Activated CD4-positive, alpha-beta T cell treated with anti-CD3 and anti-CD28 coated beads, Interleukin-2, amount 50 U/mL, for 4 hours (primary cell): ENCODE data around the gene FOXN4.
"Not testable (repeated sequence)": the region's sequence is repeated elsewhere in the genome, so short reads cannot be mapped to it uniquely, and the experiment has no call there.

Experiments
- DNase-seq, 2 experiments: peaks; one replicate each; pipeline ENCODE4 v3.0.0-alpha.2; 2020

FOXN4 gene, protein sequence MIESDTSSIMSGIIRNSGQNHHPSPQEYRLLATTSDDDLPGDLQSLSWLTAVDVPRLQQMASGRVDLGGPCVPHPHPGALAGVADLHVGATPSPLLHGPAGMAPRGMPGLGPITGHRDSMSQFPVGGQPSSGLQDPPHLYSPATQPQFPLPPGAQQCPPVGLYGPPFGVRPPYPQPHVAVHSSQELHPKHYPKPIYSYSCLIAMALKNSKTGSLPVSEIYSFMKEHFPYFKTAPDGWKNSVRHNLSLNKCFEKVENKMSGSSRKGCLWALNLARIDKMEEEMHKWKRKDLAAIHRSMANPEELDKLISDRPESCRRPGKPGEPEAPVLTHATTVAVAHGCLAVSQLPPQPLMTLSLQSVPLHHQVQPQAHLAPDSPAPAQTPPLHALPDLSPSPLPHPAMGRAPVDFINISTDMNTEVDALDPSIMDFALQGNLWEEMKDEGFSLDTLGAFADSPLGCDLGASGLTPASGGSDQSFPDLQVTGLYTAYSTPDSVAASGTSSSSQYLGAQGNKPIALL

DNA sequence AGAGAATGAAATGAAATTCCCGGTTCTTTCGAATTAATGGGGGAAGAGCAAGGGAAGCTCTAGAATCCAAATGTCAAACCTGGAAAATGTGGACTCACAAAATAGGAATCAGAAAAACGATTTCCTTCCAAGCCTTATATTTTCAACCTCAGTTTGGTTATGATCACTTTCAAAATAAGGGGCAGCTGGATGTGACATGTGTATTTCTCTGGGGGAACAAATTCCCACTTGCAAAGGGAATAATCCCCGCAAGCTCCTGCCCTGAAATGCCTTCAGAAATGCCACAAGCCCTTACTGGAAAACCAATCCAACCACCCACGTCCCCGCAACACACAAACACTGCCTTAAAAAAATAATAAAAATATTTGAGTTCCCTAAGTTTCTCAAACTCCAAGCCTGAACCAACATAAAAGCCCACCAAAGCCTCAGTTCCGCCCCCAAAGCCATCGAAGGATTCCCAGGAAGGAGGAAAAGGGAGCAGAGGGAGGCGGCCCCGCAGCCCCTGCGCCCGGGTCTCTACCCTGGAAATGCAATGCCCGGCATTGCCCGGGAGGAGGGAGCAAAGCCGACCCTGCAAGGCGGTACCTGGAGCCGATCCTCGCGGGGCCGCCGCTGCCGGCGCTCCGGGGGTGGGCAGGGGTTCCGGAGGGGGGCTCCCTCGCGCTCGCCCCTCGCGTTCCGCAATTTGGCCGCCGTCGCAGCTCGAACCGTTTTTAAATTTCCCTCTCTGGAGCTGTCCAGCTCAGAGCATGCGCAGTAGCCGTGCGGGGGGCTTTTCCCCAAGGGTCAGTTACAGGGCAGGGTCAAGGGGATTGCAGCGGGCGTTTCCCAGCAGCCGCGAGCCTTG lies at the start of gene FOXN4:
Gene FOXN4 (minus strand): TSS at position 751 of the 847 bp plus-strand sequence. CDS start 963 bp downstream, outside the sequence.
- DNase-seq = no peak

DNA sequence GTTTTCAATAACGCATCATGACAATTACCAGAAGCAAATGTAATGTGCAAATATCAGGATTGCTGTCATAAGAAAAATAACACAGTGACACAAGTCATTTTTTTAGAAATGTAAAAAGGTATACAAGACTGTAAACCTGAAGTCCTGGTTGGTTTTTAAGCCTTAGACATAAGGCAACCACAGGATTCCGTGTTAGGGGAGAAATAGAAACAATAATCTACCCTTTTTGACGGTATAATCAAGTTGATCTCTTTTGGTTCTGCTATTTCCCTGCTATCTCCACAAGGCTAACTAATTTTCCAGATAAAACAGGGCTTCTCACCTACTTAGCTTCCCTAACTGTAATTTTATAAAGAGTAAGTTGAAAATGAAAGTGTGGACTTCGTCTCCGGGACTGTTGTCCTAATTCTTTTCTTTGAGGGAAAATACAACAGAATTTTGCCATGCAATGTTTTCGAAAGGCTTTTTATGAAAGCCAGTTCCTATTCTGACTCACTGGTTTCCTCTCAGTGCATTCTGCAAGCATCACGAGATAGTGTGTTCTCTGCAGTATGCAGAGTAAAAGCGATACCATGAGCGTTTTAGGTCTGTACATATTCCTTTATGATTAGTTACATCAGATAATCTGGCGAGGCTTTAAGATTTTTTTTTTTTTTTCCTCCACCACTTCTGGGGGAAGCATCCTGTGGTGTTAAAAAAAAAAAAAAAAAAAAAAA lies 49.2 kb upstream of the FOXN4 start:
- DNase-seq = no peak

DNA sequence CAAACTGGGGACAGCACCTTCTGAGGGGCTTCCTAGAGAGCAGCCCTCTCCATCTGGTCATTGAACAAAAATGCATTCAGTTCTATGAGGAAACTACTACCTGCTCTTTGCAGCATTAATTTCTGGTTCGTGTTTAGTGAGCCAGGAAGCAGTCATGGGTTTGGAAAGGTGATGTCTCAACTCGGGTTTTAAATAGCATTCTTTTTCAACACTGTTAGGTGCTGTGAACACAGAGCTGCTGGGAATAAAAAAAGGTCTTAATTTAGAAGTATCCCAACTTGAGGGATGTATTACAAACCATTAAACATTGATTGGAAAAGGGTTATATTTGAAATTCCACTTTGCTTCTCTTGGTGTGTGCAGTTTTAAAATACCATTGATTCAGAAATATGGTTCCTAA lies 47.9 kb upstream of the FOXN4 start:
- DNase-seq = no peak

DNA sequence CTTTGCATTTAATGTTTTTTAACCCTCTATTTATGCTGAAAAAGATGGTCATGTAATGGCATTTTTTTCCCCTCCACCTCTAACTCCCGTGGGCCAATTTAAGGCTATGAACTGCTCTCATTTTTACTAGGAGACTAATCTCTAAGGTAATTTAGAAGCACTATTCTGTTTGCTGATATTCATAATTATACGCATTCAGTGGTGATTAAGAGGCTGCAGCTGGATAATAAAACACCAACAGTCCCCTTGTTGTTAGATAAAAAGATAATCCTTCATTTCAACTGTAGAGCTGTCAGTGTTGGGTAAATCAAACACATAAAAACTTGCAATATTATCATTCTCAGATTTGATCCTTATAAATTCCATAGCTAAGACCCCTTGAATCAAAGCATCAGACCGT lies 47.5 kb upstream of the FOXN4 start:
- DNase-seq = no peak

DNA sequence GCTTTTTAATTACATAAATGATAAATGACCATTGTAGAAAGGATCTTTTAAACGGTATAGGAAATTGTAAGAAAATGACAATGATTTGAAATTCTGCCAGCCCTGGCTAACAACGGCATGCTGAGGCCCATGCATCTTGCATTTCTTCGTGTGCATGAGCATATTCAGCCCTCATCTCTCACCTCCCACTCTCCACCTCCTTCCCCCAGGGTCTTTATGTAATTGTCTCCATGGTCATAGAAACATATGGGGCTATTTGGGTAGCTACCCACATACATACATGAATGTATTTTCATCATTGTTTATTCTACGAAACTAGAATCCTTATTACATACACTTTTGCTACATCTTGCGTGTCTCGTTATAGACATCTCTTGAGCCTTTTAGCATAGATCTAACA lies 43.1 kb upstream of the FOXN4 start:
- DNase-seq = no peak

DNA sequence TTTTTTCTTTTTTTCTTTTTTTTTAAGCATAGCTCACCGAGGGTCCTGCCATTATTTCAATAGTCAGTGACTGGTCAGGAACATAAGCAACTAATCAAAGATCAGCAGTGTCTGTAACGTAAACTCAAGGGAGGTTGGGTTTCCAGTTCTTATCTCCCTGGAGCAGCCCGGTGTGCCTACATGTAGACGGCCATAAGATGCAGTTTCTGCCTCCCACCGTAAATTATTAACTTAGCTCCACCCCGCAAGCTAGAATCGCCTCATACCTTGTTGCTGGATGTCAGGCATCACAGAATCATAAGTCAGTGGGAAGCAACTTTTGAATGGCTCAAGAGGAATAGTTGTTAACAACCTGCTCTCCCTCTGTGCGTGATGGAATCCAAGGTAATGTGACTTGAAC lies 38.5 kb upstream of the FOXN4 start, which contains the start of gene MYO1H:
Gene MYO1H (plus strand): TSS at position 312 of the 400 bp plus-strand sequence. CDS start 61 bp downstream, at position 373.
- no peak for DNase-seq

DNA sequence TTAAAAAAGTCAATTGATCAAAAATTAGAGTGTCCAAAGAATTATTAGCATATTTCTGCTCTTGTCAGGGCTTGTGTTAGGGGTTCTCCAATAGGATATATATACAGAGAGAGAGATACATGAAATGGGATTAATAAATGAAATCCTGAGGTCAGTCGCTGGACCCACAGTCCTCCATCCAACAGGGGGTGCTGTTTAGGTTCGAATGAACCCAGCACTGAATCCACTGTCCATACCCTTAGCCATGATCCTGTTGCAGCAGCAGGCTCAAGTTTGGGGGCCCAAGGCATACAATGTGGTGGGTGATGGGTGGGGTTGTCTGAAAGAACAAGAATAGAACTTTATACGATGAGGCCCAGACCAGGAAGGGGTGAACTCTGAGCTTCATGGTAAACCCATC lies 37.8 kb upstream of the FOXN4 start:
- no peak for DNase-seq

DNA sequence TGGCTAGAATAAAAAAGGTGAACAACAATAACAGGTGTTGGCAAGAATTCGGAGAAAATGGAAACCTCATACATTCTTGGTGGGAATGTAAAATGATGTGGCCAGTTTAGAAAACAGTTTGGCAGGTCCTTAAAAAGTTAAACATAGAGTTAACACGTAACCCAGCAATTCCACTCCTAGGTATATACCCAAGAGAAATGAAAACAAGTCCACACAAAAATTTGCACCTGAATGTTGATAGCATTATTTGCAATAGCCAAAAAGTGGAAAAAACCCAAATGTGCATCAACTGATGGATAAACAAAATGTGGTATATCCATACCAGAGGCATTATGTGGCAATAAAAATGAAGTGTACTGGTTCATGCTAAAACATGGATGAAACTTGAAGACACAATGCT lies 36.3 kb upstream of the FOXN4 start:
- DNase-seq = no peak

DNA sequence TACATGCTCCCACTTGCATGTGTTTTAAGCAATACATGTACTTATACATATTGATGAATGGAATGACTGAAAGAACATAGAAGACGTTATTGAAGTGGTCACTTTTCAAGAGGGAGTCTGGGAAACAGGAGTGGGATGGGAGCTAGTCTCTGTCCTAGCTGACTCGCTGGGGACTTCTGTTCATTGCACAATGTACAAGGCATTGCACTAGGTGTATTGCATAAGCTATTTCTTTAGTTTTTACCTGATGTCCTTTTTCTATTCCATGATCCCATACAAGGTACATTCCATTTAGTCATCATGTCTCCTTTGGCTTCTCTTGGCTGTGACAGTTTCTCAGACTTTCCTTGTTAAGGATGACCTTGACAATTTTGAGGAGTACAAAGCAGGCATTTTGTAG lies 34.6 kb upstream of the FOXN4 start:
- no peak for DNase-seq

DNA sequence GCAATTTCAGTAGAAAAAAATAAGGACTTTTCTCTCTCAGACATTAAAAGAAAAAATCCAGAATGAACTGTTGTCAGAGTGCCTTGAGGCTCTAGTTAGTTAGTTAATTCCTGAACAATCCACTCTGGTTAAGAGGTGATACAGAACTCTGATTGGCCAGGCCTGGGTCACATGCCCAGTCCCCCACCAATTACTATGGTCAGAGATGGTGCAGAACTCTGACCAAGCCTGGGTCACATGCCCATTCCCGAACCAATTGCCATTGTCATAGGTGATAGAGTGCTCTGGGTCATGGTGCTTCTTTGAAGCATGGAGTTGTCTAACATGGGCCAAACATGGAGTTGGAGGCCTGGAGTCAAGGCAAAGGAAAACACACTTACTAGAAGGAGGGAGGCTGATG lies 27.5 kb upstream of the FOXN4 start:
- DNase-seq = no peak

DNA sequence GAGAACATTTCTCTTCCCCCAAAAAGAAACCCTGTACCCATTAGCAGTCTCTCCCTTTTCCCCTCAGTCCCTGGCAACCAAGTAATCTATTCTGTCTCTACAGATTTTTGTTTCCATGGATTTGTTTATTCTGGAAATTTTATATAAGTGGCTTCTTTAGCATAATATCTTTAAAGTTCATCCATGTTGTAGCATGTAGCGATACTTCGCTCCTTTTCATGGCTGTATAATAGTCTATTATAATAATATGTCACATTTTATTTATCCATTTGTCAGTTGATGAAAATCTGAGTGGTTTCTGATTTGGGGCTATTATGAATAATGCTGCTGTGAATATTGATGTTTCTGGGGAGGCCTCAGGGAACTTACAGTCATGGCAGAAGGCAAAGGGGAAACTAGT lies 25.8 kb upstream of the FOXN4 start:
- no peak for DNase-seq

DNA sequence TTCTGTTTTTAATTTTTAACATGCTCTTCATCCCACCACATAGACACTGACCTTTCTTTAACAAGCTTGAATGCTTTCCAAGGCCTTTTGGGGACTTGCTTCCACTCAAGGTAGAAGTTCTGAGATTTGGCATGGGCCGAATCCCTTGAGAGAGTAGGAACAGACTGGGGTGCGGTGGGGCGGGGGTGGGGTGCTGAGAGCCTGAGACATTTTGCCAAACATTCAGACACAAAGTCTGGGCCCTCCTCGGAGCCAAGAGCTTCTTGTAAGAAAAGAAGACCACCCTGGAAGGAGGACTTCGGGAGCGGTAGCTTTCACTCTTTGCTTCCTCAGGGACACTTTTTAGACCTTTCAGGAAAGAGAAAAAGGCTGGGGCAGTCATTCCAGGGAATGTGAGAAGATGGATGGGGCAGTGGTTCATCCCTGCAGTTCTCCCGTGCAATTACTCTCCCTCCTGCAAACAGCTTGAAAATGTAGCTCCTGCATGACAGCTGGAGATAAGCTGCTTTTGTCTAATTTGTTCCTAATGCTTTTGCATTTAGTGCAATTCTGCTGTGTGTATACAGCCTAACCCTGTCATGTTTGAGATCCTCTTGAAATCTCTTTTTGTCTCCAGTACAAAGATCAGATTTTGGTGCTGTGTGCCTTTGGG lies 22.3 kb upstream of the FOXN4 start:
- DNase-seq = no peak

DNA sequence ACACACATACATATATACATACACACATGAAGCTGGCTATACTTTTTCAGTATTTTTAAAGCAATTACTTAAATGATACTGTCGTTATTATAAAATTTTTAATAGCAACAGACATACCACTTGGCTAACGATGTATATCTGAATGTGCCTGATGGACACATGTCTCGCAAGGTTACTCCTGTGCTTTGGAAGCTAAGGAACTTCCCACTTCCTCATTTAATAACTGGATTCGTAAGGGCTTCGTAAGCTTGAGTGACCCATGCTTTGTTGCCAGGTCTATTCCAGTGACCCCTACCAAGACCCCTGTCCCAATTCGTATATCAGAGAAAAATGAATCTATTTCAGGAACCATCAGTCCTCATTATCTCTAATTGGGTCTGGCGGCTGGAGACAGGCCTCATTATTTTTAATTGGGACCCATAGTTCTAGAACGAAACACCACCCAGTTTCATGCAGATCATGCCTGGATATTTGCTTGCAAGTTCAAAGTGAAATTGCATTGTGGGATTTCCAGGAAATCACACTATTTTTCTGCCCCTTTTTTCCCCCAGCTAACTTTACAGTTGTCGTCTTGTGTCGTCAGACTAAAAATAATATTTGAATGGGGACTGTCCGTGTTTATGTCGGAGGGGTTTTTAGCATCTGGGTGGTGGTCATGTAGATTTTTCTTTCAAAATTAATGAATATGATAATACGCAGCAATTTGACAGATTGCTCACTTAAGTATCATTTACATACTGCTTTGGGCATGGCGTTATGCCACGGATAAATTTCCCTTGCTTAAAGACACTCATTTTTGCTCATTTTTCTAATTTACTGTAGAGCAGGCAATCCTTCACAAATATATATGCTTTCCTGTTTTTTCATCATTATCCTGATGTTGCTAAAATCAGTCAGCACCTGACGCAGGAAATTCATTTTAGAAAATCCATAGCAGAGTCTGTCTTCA lies 21.5 kb upstream of the FOXN4 start:
- no peak for DNase-seq

DNA sequence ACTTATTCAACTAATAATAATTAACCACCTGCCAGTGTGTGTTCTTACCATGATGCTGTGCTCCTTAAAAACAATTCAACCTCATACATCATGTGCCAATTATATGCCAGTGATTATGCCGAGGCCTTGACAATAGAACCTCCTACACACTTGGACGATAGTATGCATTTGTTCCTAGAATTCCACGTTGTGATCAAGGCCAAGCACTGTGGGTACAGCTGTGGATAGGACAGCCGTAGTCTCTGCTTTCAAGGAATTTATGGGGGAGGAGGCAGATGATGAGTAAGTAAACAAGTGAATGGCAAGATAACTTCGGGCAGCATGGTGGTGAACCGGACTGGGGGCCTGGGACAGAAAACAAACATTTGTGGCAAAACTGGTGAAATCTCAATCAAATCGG lies 20.6 kb upstream of the FOXN4 start:
- no peak for DNase-seq

DNA sequence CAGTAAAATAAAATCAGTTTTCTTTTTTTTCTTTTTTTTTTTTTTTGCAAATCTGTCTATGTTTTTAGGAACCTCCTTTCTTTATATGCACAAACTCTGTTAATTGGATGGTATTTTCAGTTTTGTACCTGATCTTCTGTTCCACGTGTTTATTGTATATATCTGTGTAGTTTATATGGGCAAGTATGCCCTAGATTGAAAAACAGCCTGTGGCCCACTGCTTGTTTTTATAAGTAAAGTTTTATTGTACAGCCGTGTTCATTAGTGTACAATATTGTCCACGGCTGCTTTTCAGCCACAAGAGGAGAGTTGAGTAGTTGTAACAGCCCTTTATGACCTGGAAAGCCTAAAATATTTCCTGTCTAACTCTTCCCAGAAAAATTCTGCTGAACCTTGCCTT lies 19.9 kb upstream of the FOXN4 start:
- DNase-seq = no peak

DNA sequence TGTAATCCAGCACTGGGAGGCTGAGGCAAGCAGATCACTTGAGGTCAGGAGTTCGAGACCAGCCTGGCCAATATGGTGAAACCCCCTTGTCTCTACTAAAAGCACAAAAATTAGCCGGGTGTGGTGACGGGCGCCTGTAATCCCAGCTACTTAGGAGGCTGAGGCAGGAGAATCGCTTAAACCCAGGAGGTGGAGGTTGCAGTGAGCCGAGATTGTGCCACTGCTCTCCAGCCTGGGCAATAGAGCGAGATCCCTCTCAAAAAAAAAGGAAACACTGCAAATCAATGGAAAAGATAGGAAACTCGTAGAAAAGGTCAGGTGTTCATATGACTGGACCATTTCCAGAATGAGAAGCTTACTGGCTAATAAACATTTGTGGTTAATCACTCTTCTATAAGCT lies 12.2 kb upstream of the FOXN4 start:
- DNase-seq = not testable (repeated sequence)

DNA sequence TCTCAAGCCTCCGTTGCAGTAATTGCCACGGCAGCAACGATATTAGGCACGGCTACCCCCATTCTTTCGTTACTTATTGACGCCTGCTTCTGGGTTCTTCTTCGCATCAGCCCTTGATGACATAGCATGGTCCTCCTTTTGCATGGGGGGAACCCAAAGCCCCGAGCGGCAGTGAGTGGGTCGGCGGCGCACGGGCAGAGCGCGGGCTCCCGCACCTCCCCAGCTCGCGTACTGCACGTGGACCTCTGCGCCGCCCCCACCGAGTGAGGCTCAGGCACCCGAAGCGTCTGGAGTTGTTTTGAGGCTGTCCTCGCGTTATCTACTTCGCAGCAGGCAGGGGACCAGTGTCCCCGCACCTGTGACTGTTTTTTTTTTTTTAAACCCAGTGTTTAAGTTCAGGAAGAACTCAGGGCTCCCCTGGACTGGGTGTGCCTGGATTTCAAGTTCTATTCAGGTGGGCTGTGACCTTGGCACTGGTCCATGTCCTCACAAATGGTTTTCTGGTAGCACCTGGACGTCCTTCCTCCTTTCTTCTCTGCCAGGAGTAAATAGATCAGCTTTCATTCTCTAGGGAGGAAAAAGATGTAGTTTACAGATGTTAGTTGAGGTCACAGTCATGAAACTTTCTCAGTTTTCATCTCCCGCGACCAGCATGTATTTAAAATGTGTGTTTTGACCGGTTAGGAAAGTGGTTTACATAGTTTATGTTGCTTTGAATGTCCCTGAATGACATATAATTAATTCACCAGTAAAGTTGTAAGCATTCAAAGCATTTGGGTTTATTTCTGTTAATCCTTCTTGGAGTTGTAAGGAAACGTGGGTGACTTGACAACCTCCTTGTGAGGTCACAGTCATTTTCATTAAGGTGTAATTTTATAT lies 1.4 kb upstream of the FOXN4 start:
- DNase-seq = no peak

DNA sequence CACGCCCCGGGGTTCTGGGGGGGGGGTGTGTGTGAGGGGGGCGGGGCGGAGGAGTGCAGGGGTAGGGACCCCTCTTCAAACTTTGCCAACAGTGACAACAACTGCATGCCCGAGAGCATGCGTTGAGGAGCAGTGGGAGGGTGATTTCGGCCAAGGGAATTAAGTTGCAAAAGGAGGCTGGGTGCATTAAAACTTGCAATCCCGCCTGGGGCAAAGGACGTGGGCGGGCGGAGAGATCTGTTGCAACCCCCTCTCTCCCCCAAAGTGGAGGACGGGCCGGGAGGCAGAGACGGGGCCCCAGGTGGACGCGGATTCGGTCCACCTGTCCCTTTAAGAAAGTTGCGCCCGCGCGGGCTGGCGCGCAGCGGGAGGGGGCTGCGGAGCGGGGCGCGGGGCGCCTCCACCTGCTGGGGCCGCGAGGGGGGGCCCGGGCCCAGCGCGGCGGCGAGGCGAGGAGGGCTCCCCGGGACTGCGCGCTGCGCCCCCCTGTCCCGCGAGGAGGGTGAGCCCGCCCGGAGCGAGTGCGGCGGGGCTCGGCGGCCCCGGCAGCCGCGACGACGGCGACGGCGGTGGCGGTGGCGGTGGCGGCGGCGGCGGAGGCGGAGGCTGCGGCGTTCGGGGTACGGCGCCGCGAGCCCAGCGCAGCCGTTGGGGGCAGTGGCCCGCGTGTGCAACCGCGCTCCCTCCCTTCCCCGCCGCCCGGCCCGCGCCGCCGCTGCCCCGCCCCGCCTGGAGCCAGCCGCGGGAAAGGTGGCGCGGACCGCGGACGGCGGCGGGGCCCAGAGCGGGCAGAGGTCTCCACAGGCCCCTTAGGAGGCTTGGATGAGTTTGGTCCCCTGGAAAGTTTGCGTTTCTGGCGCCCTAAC lies 530 bp upstream of the FOXN4 start:
- DNase-seq = no peak

DNA sequence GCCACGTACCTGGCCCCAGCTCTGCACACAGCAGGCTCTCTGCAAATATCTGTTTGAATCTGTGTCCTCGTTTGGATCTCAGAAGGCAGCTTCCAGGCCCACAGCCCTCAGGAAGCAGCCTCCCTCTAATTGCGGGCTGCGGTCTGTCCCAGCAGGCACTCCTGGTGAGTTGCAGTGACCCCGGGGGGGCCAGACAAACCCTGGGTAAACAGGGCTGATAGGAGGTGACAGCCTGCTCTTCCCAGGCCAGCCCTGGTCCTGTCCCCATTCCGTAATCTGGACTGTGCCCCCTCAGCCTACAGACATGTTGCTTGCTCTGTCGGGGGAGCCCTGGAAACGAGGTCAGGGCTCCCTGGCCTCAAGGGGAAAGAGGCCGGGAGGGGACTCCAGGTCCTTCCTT lies 2.0 kb downstream of the FOXN4 start:
- DNase-seq = no peak
